GM19099 (cell line): Measurements from ENCODE around the gene KRTAP10-12.

ENCODE experiments used
- POLR2A ChIP-seq: IDR thresholded peaks from 3 replicates; pipeline ENCODE4 v1.6.1; 2011; ENCODE audit warnings: low read depth; ENCODE audit not compliant: insufficient read length; ENCODE audit errors: extremely low read depth

The KRTAP10-12 gene

DNA sequence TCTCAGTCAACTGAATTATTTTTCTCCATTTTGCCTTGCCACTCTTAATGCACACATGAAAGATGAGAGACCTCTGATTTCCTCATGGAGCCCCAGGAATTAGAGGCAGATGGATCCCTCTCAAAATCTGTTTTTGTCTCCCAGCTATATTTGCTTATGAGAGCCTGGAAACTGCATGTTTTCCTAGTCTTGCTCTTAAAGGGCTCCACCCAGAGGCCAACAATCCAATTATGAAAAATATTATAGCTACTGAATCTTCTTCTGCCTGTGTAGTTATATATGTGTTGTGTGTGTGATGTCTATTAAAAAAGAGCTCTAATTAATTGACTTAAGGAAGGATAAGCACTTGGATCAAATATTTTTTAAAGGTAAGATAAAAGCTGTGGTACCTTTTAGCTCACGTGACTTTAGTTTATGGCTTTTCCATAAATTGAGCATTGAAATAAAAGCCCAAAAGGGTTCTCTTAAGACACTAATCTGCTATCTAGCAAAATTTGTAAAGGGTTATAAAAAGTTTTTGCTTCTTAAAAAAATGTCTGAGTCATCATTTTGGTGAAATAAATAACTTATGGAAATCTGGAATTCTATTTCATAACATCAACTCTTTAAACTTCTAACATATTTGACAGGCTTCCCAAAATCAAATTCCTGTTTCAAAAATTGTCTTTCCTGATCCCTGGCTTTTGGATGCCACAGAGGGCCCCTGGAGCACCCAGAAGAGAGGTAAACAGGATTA, 45.6 kb downstream of the KRTAP10-12 start:
- no peak for TF ChIP-seq POLR2A
